A549 (cell line): ENCODE measurements around the gene SIVA1. TPM values are rescaled to one million over a fixed set of nuclear protein-coding genes. Genes with fewer than 3 reads are reported as not detected.
A peak's percentile ranks its signal among the peaks of the same experiment; 100 is the strongest.

Experiments
- ATAC-seq, 2 experiments: fragments of 200-7000 bp in 1 of 2; fragments of >200 bp in 1 of 2; cut with Nextera tagmentation in 1 of 2; cut with Tn5 transposase in 1 of 2; 3 replicates each; pipeline versions ENCODE4 v1.8.0 to v1.9.1; 2018 to 2020; ENCODE audit warnings: mild to moderate bottlenecking in 1 of 2, moderate library complexity in 1 of 2
- CTCF ChIA-PET: fragments of 300-600 bp; sonication (Branson Sonifier 250); formaldehyde crosslinking; extraction: SDS; loops from one replicate; lab custom pipeline; 2021; ENCODE audit warnings: antibody characterized with exemption, inconsistent platforms; lab: Yijun Ruan, JAX
- POLR2A ChIA-PET: fragments of 350-600 bp; formaldehyde crosslinking; extraction: SDS; loops from one replicate; lab custom pipeline; 2021; ENCODE audit warnings: antibody characterized with exemption, inconsistent platforms; lab: Yijun Ruan, JAX
- DNase-seq, 2 experiments: peaks; one replicate each; pipeline versions ENCODE4 v3.0.0 to v3.0.0-alpha.2; 2011 to 2016; ENCODE audit warnings: low read depth in 1 of 2, low spot score in 1 of 2
- FAIRE-seq: peaks from 2 replicates; lab custom pipeline; 2011; peaks lifted over from hg19 to GRCh38; lab: Jason Lieb, UNC
- H3K27ac ChIP-seq, 2 experiments: fragments of >200 bp; sonication (Bioruptor Twin); formaldehyde crosslinking; 3 replicates each; pipeline ENCODE4 v1.5.1; 2016 to 2017
- H3K4me1 ChIP-seq: fragments of >200 bp; sonication (Bioruptor Twin); formaldehyde crosslinking; 3 replicates; pipeline ENCODE4 v1.6.1; 2016
- H3K4me2 ChIP-seq: fragments of >200 bp; sonication (Bioruptor Twin); formaldehyde crosslinking; 3 replicates; pipeline ENCODE4 v1.6.1; 2016
- H3K4me3 ChIP-seq: fragments of >200 bp; sonication (Bioruptor Twin); formaldehyde crosslinking; 3 replicates; pipeline ENCODE4 v1.5.1; 2016
- H3K9me3 ChIP-seq: fragments of >200 bp; sonication (Bioruptor Twin); formaldehyde crosslinking; 3 replicates; pipeline ENCODE4 v1.6.1; 2016
- BHLHE40 ChIP-seq: IDR thresholded peaks from 2 replicates; pipeline ENCODE4 v1.6.1; 2012; ENCODE audit warnings: low read depth, low read length, inconsistent platforms
- CBX8 ChIP-seq: fragments of 200-600 bp; sonication (generic); IDR thresholded peaks from 2 replicates; pipeline ENCODE4 v1.6.1; 2016
- CEBPB ChIP-seq, 2 experiments: fragments of >200 bp in 1 of 2; sonication (Bioruptor Twin) in 1 of 2; formaldehyde crosslinking in 1 of 2; IDR thresholded peaks; 2 replicates each; pipeline ENCODE4 v1.6.1; 2012 to 2016
- EHF ChIP-seq: fragments of 250-450 bp; sonication (Bioruptor Pico); IDR thresholded peaks from 2 replicates; pipeline ENCODE4 v1.5.0; 2020; ENCODE audit warnings: mild to moderate bottlenecking
- EHMT2 ChIP-seq: fragments of 200-600 bp; sonication (generic); IDR thresholded peaks from 2 replicates; pipeline ENCODE4 v1.6.1; 2016; ENCODE audit warnings: antibody characterized with exemption, low read depth, mild to moderate bottlenecking, moderate library complexity
- FOSL2 ChIP-seq, 2 experiments: fragments of 450-650 bp in 1 of 2; fragments of >200 bp in 1 of 2; sonication (Bioruptor Twin) in 1 of 2; formaldehyde crosslinking; IDR thresholded peaks; 2 replicates each; pipeline versions ENCODE4 v1.5.0 to v1.6.1; 2016 to 2020; ENCODE audit warnings: mild to moderate bottlenecking in 1 of 2, moderate library complexity in 1 of 2
- GATA3 ChIP-seq: IDR thresholded peaks from 2 replicates; pipeline ENCODE4 v1.6.1; 2012; ENCODE audit warnings: borderline replicate concordance
- KDM5A ChIP-seq: fragments of 200-600 bp; sonication (generic); IDR thresholded peaks from 2 replicates; pipeline ENCODE4 v1.6.1; 2016; ENCODE audit warnings: antibody characterized with exemption, mild to moderate bottlenecking
- PHF8 ChIP-seq: fragments of 200-600 bp; sonication (generic); IDR thresholded peaks from 2 replicates; pipeline ENCODE4 v1.6.1; 2016; ENCODE audit warnings: low read depth, mild to moderate bottlenecking, antibody characterized with exemption, moderate library complexity, borderline replicate concordance
- RARB ChIP-seq: fragments of 250-450 bp; sonication (Bioruptor Pico); IDR thresholded peaks from 2 replicates; pipeline ENCODE4 v1.8.0; 2021; ENCODE audit warnings: mild to moderate bottlenecking, moderate library complexity
- RCOR1 ChIP-seq: fragments of 150-350 bp; IDR thresholded peaks from 2 replicates; pipeline ENCODE4 v1.6.1; 2014; ENCODE audit warnings: antibody characterized with exemption, low read length, low read depth
- RNF2 ChIP-seq: fragments of 200-600 bp; sonication (generic); IDR thresholded peaks from 2 replicates; pipeline ENCODE4 v1.6.1; 2016; ENCODE audit warnings: low read depth, mild to moderate bottlenecking, antibody characterized with exemption, moderate library complexity, borderline replicate concordance
- TFCP2L1 ChIP-seq: fragments of 250-450 bp; sonication (Bioruptor Pico); IDR thresholded peaks from 2 replicates; pipeline ENCODE4 v1.5.0; 2021; ENCODE audit warnings: mild to moderate bottlenecking
- WGBS: methylation state at CpG from one replicate; pipeline ENCODE4 v1.1.6; 2017; ENCODE audit errors: missing lambda C conversion rate; 5-methylcytosine and 5-hydroxymethylcytosine counted together
- polyA plus RNA-seq, 4 experiments: library from polyadenylated mRNA; depleted of rRNA in 3 of 4; stranded (reverse); fragments of >200 nt; fragmentation: RNase III in 1 of 4; extraction: RNeasy Plus Mini Kit Qiagen cat#74134 plus additional on column Dnase treatment in 1 of 4; gene quantifications; 2 replicates in 3 of 4; 3 replicates in 1 of 4; pipeline ENCODE4 v1.2.3, GENCODE V29; 2011 to 2017
- TF ChIP-seq, protein P1 (sequence below): fragments of >200 bp; sonication (Bioruptor Twin); formaldehyde crosslinking; IDR thresholded peaks from 3 replicates; pipeline ENCODE4 v1.5.1; 2016
- TF ChIP-seq, protein P2 (sequence below): fragments of 250-450 bp; sonication (Bioruptor Pico); IDR thresholded peaks from 2 replicates; pipeline ENCODE4 v1.5.0; 2020; ENCODE audit warnings: low read depth, mild to moderate bottlenecking, moderate library complexity
- TF ChIP-seq, protein P3 (sequence below): fragments of 200-600 bp; sonication (generic); IDR thresholded peaks from 2 replicates; pipeline ENCODE4 v1.6.1; 2016; ENCODE audit warnings: antibody characterized with exemption, mild to moderate bottlenecking, moderate library complexity
- TF ChIP-seq, protein P4 (sequence below): fragments of 450-650 bp; IDR thresholded peaks from 2 replicates; pipeline ENCODE4 v1.6.1; 2014; ENCODE audit warnings: antibody characterized with exemption

The SIVA1 gene
- polyA plus RNA-seq, 2 of the 4 experiments (the other 2 are of a cell fraction), result 90.0 to 169 TPM

DNA sequence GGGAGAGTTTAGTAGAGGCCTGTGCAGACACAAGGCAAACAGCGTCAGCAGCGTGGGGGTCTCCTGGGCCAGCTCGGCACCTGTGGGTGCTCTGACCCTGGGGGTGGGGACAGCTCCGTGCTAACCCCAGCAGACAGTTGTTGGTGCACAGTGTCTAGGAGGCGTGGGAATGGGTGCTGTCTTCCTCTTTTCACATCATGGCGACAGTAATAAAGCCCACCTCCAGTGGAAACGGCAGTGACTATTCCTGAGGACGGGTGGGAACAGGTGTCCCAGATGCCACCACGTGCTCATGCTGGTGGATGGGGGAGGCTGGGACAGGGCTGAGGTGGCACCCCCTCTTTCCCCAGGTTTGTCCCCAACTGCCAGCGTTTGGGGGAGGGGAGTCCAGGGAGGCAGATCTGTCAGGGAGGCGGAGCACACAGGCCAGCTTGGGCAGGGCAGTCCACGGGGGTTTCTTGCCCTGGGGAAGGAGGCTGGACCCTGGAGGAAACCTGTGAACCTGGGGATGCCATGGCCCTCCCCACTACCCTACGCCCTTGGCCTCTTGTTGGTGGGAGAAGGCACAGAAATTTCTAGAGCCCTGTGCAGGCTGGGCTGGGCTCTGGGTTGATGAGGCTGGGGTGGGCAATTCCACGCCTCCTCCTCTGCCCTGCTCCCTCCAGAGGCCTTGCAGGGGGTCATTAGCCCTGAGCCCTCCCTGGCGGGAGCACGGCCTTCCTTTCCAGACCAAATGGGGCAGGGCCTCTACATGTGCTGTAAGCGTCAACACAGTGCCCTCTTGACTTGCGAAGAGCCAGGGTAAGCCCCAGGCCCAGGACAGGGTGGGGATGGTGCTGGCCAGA is 51.8 kb downstream of the SIVA1 start:
- ChIA-PET CTCF (interaction anchor here (1.0 to 2.2 kb wide), 4 partner anchors 16 to 241 kb away, joined by 3 to 9 read pairs (median 6); no protein-coding TSS in a partner anchor), POLR2A (no interaction called here)
- DNase-seq (no peak), FAIRE-seq (no peak), ATAC-seq (peak in 1 of 2 experiments; percentile 10; a peak in 3 of 6 replicates)
- H3K9me3 ChIP-seq, result no peaks in the 10 kb centered on the region
- WGBS, result 82% methylated on average over 18 of the region's 18 CpGs
- peak overlapping the region in 1 of 2 experiments; percentile 71; a peak in 3 of 6 replicates for H3K27ac ChIP-seq
- TF ChIP-seq PHF8 (no peak), GATA3 (no peak), EHMT2 (no peak), CBX8 (no peak)
- TF ChIP-seq, protein P1, sequence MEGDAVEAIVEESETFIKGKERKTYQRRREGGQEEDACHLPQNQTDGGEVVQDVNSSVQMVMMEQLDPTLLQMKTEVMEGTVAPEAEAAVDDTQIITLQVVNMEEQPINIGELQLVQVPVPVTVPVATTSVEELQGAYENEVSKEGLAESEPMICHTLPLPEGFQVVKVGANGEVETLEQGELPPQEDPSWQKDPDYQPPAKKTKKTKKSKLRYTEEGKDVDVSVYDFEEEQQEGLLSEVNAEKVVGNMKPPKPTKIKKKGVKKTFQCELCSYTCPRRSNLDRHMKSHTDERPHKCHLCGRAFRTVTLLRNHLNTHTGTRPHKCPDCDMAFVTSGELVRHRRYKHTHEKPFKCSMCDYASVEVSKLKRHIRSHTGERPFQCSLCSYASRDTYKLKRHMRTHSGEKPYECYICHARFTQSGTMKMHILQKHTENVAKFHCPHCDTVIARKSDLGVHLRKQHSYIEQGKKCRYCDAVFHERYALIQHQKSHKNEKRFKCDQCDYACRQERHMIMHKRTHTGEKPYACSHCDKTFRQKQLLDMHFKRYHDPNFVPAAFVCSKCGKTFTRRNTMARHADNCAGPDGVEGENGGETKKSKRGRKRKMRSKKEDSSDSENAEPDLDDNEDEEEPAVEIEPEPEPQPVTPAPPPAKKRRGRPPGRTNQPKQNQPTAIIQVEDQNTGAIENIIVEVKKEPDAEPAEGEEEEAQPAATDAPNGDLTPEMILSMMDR, result no peak
- peak overlapping the region; percentile 32 for H3K4me2 ChIP-seq
- H3K4me1 ChIP-seq, result peaks cover 41% of the 10 kb centered on the region
- H3K4me3 ChIP-seq, result no peak overlapping the region

DNA sequence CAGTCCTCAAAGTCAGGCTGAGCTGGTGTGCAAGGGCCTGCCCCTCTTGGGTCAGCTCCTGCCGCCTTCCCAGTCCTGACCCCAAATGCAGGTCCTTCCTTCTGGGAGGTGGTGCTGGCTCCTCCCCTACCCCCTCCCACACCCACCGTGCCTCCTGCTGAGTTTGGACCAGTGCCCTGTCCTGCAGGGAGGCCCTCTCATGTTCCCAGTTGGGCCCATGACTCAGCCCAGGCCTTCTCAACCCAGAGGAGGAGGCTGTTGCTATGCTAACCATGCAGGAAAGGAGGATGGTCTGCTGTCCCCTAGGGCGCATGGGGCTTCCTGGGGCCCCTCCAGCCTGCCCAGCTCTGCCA is 52.4 kb downstream of the SIVA1 start:
- peak; percentile 81 to 82 for DNase-seq
- peak overlapping the region in 1 of 2 experiments; percentile 71; a peak in 3 of 6 replicates for H3K27ac ChIP-seq
- POLR2A ChIA-PET, result no interaction called here
- ATAC-seq, result peak; percentile 63 to 78
- WGBS, result 58% methylated on average over 2 of the region's 3 CpGs
- H3K4me1 ChIP-seq, result peaks cover 37% of the 10 kb centered on the region
- H3K4me2 ChIP-seq, result peak overlapping the region; percentile 32
- CTCF ChIA-PET, result interaction anchor here (1.0 to 2.2 kb wide), 3 partner anchors 21 to 240 kb away, joined by 3 to 9 read pairs (median 7); no protein-coding TSS in a partner anchor
- no peak overlapping the region for H3K4me3 ChIP-seq
- FAIRE-seq, result peak; percentile 49
- no peaks in the 10 kb centered on the region for H3K9me3 ChIP-seq
- TF ChIP-seq FOSL2 (IDR thresholded peaks at IDR 0.05), result no peak
- TF ChIP-seq FOSL2 (CRISPR knock-in tag; IDR thresholded peaks at IDR 0.05), result peak; percentile 66
- TF ChIP-seq RARB (CRISPR knock-in tag), result no peak
- no peak for TF ChIP-seq CEBPB (IDR thresholded peaks at IDR 0.05)
- TF ChIP-seq, protein P2, sequence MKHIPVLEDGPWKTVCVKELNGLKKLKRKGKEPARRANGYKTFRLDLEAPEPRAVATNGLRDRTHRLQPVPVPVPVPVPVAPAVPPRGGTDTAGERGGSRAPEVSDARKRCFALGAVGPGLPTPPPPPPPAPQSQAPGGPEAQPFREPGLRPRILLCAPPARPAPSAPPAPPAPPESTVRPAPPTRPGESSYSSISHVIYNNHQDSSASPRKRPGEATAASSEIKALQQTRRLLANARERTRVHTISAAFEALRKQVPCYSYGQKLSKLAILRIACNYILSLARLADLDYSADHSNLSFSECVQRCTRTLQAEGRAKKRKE (CRISPR knock-in tag), result no peak
- TF ChIP-seq EHF, result no peak

DNA sequence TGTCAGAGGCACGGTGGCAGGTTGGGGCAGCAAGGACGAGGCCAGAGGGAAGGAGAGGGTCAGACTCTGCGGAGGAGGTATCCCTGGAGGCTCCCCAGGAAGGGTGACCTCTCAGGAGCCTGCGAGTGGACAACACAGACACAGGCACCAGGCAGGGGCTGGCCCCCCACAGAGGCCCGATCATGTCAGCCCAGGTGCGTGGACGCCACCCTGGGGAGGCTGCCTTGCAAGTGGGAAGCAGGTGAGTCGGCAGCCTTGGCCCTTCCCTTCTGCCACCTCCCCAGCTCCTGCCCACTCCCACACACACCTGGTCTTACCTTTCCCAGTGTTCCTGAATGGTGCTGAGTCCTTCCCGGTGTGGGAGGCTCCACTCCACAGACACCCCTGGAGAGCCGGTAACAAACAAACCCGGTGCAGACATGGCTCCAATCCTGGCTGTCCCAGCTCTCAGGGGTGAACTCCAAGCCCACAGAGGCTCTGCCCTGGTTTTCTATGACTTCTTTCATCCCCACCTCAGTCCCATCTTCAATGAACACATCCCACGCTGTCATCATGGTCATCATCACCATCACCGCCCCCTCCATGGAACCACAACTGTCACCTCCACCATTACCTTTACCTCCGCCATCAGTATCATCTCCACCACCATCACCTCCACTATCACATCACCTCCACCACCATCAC is 53.1 kb downstream of the SIVA1 start:
- Histone ChIP-seq H3K4me1 (peaks cover 37% of the 10 kb centered on the region), H3K27ac (peak overlapping the region; percentile 15 to 54; a peak in 3 of 6 replicates), H3K9me3 (no peaks in the 10 kb centered on the region)
- POLR2A ChIA-PET, result no interaction called here
- WGBS, result 76% methylated on average over 14 of the region's 14 CpGs
- FAIRE-seq (no peak), DNase-seq (no peak)
- CTCF ChIA-PET, result interaction anchor here (0.6 to 2.2 kb wide), 3 partner anchors 12 to 74 kb away, joined by 3 to 7 read pairs (median 3); no protein-coding TSS in a partner anchor
- TF ChIP-seq TFCP2L1 (no peak), RCOR1 (no peak), BHLHE40 (no peak), RNF2 (no peak), CBX8 (no peak), KDM5A (no peak)
- TF ChIP-seq, protein P3, sequence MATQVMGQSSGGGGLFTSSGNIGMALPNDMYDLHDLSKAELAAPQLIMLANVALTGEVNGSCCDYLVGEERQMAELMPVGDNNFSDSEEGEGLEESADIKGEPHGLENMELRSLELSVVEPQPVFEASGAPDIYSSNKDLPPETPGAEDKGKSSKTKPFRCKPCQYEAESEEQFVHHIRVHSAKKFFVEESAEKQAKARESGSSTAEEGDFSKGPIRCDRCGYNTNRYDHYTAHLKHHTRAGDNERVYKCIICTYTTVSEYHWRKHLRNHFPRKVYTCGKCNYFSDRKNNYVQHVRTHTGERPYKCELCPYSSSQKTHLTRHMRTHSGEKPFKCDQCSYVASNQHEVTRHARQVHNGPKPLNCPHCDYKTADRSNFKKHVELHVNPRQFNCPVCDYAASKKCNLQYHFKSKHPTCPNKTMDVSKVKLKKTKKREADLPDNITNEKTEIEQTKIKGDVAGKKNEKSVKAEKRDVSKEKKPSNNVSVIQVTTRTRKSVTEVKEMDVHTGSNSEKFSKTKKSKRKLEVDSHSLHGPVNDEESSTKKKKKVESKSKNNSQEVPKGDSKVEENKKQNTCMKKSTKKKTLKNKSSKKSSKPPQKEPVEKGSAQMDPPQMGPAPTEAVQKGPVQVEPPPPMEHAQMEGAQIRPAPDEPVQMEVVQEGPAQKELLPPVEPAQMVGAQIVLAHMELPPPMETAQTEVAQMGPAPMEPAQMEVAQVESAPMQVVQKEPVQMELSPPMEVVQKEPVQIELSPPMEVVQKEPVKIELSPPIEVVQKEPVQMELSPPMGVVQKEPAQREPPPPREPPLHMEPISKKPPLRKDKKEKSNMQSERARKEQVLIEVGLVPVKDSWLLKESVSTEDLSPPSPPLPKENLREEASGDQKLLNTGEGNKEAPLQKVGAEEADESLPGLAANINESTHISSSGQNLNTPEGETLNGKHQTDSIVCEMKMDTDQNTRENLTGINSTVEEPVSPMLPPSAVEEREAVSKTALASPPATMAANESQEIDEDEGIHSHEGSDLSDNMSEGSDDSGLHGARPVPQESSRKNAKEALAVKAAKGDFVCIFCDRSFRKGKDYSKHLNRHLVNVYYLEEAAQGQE, result no peak
- TF ChIP-seq, protein P4, sequence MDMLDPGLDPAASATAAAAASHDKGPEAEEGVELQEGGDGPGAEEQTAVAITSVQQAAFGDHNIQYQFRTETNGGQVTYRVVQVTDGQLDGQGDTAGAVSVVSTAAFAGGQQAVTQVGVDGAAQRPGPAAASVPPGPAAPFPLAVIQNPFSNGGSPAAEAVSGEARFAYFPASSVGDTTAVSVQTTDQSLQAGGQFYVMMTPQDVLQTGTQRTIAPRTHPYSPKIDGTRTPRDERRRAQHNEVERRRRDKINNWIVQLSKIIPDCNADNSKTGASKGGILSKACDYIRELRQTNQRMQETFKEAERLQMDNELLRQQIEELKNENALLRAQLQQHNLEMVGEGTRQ, result no peak
- TF ChIP-seq, all 56 proteins: peak for 0
- peak; percentile 6 to 16; a peak in 3 of 6 replicates for ATAC-seq
- Histone ChIP-seq H3K4me3 (no peak overlapping the region), H3K4me2 (peak overlapping the region; percentile 32)
